Renal cortex interstitium (tissue), 15 donors: ENCODE measurements around the gene HSD11B2. TPM values are rescaled to one million over a fixed set of nuclear protein-coding genes. Genes with fewer than 3 reads are reported as not detected.
A peak's percentile ranks its signal among the peaks of the same experiment; 100 is the strongest.

Experiments
- DNase-seq, 11 donors: peaks; one replicate each; pipeline ENCODE4 v3.0.0-alpha.2; 2013; ENCODE audit warnings: low read depth in 9 of 11, low spot score in 4 of 11; ENCODE audit errors: extremely low read depth in 1 of 11
- long read RNA-seq, 16 experiments: transcript quantifications; one replicate each; lab custom pipeline, GENCODE V29; 2026
- polyA plus RNA-seq, 3 donors: library from polyadenylated mRNA; unstranded; fragments of 120-200 nt; gene quantifications; one replicate each; pipeline ENCODE4 v1.2.1, GENCODE V29; 2013; ENCODE audit not compliant: insufficient read length in 3 of 3

HSD11B2 gene
- 10 to 100 TPM; 35.1 to 64.6 (median 42.7) TPM for polyA plus RNA-seq
- long read RNA-seq, donor 1, transcript HSD11B2-201 (5 exons, 1,900 nt) = major isoform, 7 of 7 reads
- long read RNA-seq, donor 1, partial matches to known transcripts = 0 of 7 reads
- long read RNA-seq, donor 1, other reads (novel, unspliced or antisense) = 0 of 7 reads
- long read RNA-seq, donor 2, transcript HSD11B2-201 (5 exons, 1,900 nt) = major isoform, 6 of 6 reads
- long read RNA-seq, donor 2, partial matches to known transcripts = 0 of 6 reads
- long read RNA-seq, donor 2, other reads (novel, unspliced or antisense) = 0 of 6 reads
- long read RNA-seq, donor 3, transcript HSD11B2-201 (5 exons, 1,900 nt) = major isoform, 31 of 31 reads
- long read RNA-seq, donor 3, partial matches to known transcripts = 0 of 31 reads
- long read RNA-seq, donor 3, other reads (novel, unspliced or antisense) = 0 of 31 reads
- long read RNA-seq, donor 4, transcript HSD11B2-201 (5 exons, 1,900 nt) = major isoform, 6 of 6 reads
- long read RNA-seq, donor 4, partial matches to known transcripts = 0 of 6 reads
- long read RNA-seq, donor 4, other reads (novel, unspliced or antisense) = 0 of 6 reads
- long read RNA-seq, donor 5 = 0 reads
- long read RNA-seq, donor 6, transcript HSD11B2-201 (5 exons, 1,900 nt) = major isoform, 14 of 21 reads
- long read RNA-seq, donor 6, partial matches to known transcripts = 7 of 21 reads
- long read RNA-seq, donor 6, other reads (novel, unspliced or antisense) = 0 of 21 reads
- long read RNA-seq, donor 7, transcript HSD11B2-201 (5 exons, 1,900 nt) = major isoform, 7 of 7 reads
- long read RNA-seq, donor 7, partial matches to known transcripts = 0 of 7 reads
- long read RNA-seq, donor 7, other reads (novel, unspliced or antisense) = 0 of 7 reads
- long read RNA-seq, donor 8 = 0 reads
- long read RNA-seq, donor 9, transcript HSD11B2-201 (5 exons, 1,900 nt) = major isoform, 15 of 15 reads
- long read RNA-seq, donor 9, partial matches to known transcripts = 0 of 15 reads
- long read RNA-seq, donor 9, other reads (novel, unspliced or antisense) = 0 of 15 reads
- long read RNA-seq, donor 10, transcript HSD11B2-201 (5 exons, 1,900 nt) = major isoform, 15 of 22 reads
- long read RNA-seq, donor 10, partial matches to known transcripts = 7 of 22 reads
- long read RNA-seq, donor 10, other reads (novel, unspliced or antisense) = 0 of 22 reads
- long read RNA-seq, donor 11, transcript HSD11B2-201 (5 exons, 1,900 nt) = major isoform, 11 of 11 reads
- long read RNA-seq, donor 11, partial matches to known transcripts = 0 of 11 reads
- long read RNA-seq, donor 11, other reads (novel, unspliced or antisense) = 0 of 11 reads
- long read RNA-seq, donor 12, transcript HSD11B2-201 (5 exons, 1,900 nt) = major isoform, 11 of 11 reads
- long read RNA-seq, donor 12, partial matches to known transcripts = 0 of 11 reads
- long read RNA-seq, donor 12, other reads (novel, unspliced or antisense) = 0 of 11 reads
- long read RNA-seq, donor 13 = 0 reads
- long read RNA-seq, donor 14, transcript HSD11B2-201 (5 exons, 1,900 nt) = major isoform, 14 of 19 reads
- long read RNA-seq, donor 14, partial matches to known transcripts = 5 of 19 reads
- long read RNA-seq, donor 14, other reads (novel, unspliced or antisense) = 0 of 19 reads
- long read RNA-seq, donor 15, partial matches to known transcripts = 20 of 23 reads
- long read RNA-seq, donor 15, other reads (novel, unspliced or antisense) = 0 of 23 reads
- long read RNA-seq, donor 16, transcript HSD11B2-201 (5 exons, 1,900 nt) = major isoform, 35 of 46 reads
- long read RNA-seq, donor 16, partial matches to known transcripts = 6 of 46 reads
- long read RNA-seq, donor 16, other reads (novel, unspliced or antisense) = 5 of 46 reads

- peak in 4 of 11 donors; percentile 38 to 49 (median 45) for DNase-seq
Observed at GRCh38 chr16:67430977-67431774, at the start of gene HSD11B2. Gene HSD11B2, plus strand, starts transcription at chr16:67431121. Its CDS starts 128 bp downstream, at chr16:67431249.

GRCh38 chr16:67383284-67383683 lies 47.6 kb upstream of the HSD11B2 start:
- no peak for DNase-seq

GRCh38 chr16:67384778-67385510 lies 46.0 kb upstream of the HSD11B2 start:
- DNase-seq = no peak

- no peak for DNase-seq
Observed at GRCh38 chr16:67386861-67387455, 44.0 kb upstream of the HSD11B2 start.

GRCh38 chr16:67387479-67388079 lies 43.3 kb upstream of the HSD11B2 start:
- no peak for DNase-seq

- no peak for DNase-seq
Observed at GRCh38 chr16:67388191-67388590, 42.7 kb upstream of the HSD11B2 start.

GRCh38 chr16:67388591-67388990 lies 42.3 kb upstream of the HSD11B2 start:
- no peak for DNase-seq

- no peak for DNase-seq
Observed at GRCh38 chr16:67389911-67390815, 40.8 kb upstream of the HSD11B2 start.

GRCh38 chr16:67390816-67391423 lies 40.0 kb upstream of the HSD11B2 start:
- no peak for DNase-seq

- no peak for DNase-seq
Observed at GRCh38 chr16:67391424-67392300, 39.3 kb upstream of the HSD11B2 start.

GRCh38 chr16:67392301-67393059 lies 38.4 kb upstream of the HSD11B2 start:
- DNase-seq = no peak

GRCh38 chr16:67393111-67393787 lies 37.7 kb upstream of the HSD11B2 start, which contains the start of gene TPPP3:
Gene TPPP3, minus strand, starts transcription at chr16:67393498. Its CDS starts 2,387 bp downstream, at chr16:67391111.
- peak in 8 of 11 donors; percentile 76 to 86 (median 82) for DNase-seq
